MM.1S (cell line): ENCODE results near the gene SETX.

ENCODE experiments used
- CTCF ChIP-seq: fragments of 300-600 bp; sonication (generic); IDR thresholded peaks from 2 replicates; pipeline ENCODE4 v1.5.1; 2016; ENCODE audit warnings: antibody characterized with exemption, low read length, mixed read lengths
- EZH2 ChIP-seq: fragments of 300-600 bp; sonication (generic); optimal IDR thresholded peaks from 2 replicates; pipeline ENCODE3; 2017; ENCODE audit warnings: low read depth, mild to moderate bottlenecking, antibody characterized with exemption, low read length, mixed read lengths
- EZH2phosphoT487 ChIP-seq: fragments of 300-600 bp; sonication (generic); IDR thresholded peaks from 2 replicates; pipeline ENCODE4 v1.6.1; 2018; ENCODE audit warnings: antibody characterized with exemption, low read length

- TF ChIP-seq CTCF (no peak), EZH2 (no peak), EZH2phosphoT487 (no peak)
These were observed 42.8 kb downstream of the SETX start for GRCh38 chr9:132311978-132312377.
